Hippocampal formation (tissue), 2 donors: ENCODE data around the gene EIF3C.
"Not testable (repeated sequence)": the region's sequence is repeated elsewhere in the genome, so short reads cannot be mapped to it uniquely, and the experiment has no call there.

Source experiments
- DNase-seq, 2 donors: peaks; one replicate each; lab custom pipeline; 2025; lab: John Stamatoyannopoulos, UW

Gene EIF3C, protein sequence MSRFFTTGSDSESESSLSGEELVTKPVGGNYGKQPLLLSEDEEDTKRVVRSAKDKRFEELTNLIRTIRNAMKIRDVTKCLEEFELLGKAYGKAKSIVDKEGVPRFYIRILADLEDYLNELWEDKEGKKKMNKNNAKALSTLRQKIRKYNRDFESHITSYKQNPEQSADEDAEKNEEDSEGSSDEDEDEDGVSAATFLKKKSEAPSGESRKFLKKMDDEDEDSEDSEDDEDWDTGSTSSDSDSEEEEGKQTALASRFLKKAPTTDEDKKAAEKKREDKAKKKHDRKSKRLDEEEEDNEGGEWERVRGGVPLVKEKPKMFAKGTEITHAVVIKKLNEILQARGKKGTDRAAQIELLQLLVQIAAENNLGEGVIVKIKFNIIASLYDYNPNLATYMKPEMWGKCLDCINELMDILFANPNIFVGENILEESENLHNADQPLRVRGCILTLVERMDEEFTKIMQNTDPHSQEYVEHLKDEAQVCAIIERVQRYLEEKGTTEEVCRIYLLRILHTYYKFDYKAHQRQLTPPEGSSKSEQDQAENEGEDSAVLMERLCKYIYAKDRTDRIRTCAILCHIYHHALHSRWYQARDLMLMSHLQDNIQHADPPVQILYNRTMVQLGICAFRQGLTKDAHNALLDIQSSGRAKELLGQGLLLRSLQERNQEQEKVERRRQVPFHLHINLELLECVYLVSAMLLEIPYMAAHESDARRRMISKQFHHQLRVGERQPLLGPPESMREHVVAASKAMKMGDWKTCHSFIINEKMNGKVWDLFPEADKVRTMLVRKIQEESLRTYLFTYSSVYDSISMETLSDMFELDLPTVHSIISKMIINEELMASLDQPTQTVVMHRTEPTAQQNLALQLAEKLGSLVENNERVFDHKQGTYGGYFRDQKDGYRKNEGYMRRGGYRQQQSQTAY

DNA sequence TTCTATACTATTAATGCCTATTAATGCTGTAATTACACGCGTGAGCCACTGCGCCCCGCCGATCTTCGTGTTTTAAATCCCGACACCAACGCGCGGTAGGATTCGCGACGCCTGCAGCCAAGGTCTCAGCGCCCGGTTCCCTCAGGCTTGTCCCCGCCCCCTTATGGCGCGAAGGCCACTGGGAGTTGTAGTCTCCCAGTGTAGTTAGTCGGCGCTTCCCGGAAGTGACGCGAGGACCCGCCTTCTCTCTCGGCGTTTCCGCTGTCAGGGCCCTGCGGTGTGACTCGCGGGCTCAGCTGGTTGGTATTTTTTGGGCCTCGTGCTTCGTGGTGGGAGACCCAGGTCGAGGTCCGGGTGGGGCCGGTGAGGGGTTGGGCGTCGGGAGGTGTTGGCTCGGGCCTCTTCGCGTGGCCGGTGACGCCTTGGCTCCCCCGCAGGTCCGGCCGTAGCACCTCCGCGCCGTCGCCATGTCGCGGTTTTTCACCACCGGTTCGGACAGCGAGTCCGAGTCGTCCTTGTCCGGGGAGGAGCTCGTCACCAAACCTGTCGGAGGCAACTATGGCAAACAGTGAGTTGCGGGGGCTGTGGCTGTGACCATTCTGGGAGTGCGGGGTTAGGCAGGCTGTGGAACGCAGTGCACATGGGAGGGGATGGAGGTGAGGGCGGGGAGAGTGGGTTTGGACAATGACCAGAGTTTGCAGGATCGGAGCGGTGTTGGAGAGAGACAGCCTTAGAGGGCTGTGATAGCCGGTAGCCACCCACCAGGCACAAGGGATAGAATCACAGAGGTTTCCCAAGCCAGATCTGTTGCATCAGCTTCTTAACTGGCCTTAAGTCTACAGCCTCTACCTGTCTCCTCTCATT is at the start of gene EIF3C:
TSS of gene EIF3C (plus strand) at position 245 of the 864 bp plus-strand sequence. CDS start at position 468, 223 bp downstream.
- not testable (repeated sequence) for DNase-seq

DNA sequence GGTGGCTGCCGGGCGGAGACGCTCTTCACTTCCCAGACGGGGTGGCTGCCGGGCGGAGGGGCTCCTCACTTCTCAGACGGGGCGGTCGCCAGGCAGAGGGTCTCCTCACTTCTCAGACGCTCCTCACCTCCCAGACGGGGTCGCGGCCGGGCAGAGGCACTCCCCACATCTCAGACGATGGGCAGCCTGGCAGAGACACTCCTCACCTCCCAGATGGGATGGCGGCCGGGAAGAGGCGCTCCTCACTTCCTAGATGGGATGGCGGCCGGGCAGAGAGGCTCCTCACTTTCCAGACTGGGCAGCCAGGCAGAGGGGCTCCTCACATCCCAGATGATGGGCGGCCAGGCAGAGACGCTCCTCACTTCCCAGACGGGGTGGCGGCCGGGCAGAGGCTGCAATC is 45.0 kb upstream of the EIF3C start:
- not testable (repeated sequence) for DNase-seq

DNA sequence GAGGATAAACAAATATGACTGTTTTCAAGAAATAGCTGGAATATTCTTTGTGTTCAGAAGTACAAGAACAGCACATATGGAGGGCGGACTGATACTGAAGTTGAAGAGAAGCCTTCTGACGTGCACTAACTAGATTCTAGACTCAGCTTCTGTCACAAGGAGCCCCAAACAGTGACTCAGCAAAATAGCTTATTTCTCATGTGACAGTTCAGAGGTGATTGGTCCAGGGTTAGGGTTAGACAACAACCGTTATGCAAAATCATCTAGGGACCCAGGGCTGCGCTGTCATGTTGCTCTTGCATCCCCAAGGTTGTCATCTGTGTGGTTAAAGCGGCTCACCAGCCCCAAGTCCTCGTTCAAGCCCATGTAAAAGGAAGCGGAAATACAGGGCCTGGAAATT is 43.8 kb upstream of the EIF3C start:
- not testable (repeated sequence) for DNase-seq

DNA sequence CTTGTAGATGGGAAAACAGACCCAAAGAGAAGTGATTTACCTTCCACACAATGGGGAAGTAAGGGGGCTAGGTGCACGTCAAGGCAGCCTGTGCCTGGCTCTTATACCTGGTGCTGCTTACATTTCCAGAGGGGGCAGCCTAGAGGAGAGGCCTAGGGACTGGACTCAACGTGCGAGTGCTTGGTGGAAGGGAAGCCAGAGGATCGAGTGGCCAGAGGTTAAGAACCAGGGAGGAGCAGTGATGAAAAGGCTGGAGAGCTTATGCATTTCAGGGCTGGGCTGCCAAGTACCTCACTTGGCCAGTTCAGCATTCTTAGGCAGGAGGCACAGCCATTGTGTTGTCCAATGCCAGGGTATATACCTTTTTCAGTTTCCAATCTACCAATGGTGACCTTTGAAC is 43.1 kb upstream of the EIF3C start:
- DNase-seq: not testable (repeated sequence)

DNA sequence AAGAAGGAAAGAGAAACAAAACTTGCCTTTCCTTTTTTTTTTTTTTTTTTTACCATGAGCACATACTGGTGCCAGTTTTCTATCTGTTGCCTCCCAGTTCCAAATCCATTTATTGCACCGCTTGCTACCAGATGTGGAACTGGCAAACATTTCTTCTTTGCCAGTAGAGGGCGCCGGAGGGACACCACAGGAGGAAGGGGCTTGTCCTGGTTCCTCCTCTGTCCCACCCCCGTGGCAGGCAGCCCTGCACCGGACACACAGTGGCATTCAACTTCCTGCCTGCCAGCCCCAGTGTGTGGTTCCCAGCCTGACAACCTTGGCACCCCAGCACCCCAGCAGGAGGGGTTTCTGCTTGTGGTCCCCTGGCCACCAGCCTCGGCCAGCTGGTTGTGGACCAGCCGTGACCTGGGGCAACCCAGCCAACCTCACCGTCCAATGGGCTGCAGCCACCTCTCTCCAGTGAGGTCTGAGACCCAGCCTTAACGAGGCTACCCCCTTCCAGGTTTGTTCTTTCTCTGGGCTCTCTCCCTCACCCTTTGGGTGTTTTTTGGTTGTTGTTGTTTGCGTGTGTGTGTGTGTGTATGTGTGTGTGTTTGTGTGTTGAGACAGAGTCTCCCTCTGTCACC is 22.8 kb upstream of the EIF3C start:
- not testable (repeated sequence) for DNase-seq

DNA sequence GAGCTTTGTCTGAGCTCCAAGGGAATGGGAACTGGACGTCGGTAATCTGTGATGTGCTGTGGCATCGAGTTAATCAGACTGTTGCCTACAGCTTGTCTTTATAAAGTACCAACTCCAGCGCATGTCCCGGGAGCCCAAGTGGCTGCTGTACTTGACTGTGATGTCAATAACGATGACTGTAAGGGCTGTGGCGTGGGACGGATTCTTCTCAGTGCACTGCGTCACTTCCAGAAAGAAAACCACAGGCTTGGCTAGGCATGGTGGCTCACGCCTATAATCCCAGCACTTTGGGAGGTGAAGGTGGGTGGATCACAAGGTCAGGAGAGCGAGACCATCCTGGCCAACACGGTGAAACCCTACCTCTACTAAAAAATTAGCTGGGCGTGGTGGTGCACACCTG is 21.8 kb upstream of the EIF3C start:
- not testable (repeated sequence) for DNase-seq

DNA sequence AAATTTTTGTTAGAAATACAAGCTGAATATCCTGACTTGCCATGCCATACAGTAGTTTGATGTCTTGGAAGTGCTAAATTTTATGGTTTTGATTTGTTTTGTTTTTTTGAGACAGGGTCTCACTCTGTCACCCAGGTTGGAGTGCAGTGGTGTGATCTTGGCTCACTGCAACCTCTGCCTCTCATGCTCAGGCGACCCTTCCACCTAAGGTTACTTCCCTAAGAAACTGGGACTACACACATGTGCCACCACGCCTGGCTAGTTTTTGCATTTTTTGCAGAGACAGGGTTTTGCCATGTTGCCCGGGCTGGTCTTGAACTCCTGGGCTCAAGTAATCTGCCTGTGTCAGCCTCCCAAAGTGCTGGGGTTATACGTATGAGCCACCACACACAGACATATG is 19.5 kb upstream of the EIF3C start:
- not testable (repeated sequence) for DNase-seq

DNA sequence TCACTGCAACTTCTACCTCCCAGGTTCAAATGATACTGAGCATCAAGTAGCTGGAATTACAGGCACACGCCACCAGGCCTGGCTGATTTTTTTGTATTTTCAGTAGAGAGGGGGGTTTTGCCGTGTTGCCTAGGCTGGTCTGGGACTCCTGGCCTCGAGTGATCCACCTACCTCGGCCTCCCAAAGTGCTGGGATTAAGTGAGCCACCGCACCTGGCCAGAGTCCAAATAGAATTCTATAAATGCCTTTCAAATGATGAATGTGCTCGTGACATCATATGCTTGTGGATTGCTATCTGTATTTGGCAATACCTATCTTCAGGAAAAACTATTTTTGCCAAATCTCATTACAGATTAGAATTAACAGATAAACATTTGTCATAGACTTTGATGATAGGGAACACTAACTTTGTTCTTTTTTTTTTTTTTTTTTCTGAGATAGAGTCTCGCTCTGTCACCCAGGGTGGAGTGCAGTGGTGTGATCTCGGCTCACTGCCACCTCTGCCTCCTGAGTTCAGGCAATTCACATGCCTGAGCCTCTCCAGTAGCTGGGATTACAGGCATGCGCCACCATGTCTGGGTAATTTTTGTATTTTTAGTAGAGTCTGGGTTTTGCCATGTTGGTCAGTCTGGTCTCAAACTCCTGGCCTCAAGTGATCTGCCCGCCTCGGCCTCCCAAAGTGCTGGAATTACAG is 17.9 kb upstream of the EIF3C start:
- not testable (repeated sequence) for DNase-seq

DNA sequence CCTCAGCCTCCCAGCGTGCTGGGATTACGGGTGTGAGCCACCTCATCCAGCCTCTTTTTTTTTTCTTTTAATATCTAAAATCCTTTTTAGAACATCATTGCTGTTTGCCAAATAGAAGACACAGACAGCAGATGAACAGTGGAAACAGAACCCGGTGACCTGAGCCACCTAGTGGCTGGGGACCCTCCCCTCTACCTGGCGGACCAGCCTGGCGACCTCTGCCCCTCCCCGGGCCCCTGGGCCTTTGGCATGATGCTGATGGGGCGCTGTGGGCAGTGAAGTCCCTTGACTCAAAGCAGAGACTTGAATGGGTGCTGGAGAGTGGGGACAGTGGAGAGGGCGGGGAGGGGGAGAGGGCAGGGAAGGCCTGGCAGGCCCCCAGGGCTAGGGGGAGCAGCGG is 11.5 kb upstream of the EIF3C start:
- DNase-seq: not testable (repeated sequence)

DNA sequence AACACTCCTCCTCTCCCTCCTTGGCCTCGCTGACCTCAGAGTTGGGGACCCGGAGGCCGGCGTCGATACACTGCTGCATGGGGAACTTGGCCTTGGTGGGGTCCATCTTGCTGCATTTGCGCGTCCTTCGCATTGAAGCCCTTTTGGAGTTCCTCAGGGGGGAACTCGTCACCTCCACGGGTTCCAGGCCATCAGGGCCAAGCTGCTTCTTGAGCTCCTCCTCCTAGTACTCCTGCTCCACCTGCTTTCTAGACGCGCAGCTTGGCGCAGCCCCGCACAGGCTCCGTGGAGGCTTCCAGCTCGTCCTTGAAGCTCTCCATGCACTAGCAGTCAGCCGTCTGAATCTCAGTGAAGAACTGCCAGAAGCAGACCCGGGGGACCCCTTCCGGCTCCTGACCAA is 10.9 kb upstream of the EIF3C start:
- DNase-seq: not testable (repeated sequence)

DNA sequence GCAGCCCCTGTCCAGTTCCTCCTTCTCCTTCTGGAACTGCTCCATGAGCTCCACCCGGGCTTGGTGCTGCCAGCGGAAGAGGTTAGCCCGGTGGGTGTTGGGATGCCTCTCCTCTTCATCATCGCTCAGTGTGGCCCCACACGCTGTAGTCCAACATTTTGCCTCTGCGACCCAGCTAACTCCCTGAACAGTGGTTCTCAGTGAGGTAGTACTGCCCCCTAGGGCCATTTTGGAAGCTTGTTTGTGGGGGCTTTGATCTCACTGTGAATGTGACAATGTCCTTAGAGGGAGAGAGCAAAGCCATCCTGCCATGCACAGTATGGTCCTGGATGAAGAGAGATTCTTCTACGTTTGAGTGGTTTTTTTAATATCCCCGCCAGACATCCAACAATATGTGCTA is 9.9 kb upstream of the EIF3C start:
- not testable (repeated sequence) for DNase-seq

DNA sequence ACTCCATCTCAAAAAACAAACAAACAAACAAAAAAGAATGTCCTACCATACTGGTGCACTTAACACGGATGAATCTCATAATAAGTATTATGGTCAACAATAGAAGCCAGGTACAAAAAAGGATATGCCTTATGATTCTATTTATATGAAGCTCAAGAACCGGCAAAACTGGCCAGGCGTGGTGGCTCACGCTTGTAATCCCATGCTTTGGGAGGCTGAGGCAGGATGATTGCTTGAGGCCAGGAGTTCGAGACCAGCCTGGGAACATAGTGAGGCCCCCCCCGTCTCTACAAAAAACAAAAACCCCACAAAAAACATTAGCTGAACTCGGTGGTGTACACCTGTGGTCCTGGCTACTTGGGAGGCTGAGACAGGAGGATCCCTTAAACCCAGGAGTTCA is 7.0 kb upstream of the EIF3C start:
- not testable (repeated sequence) for DNase-seq

DNA sequence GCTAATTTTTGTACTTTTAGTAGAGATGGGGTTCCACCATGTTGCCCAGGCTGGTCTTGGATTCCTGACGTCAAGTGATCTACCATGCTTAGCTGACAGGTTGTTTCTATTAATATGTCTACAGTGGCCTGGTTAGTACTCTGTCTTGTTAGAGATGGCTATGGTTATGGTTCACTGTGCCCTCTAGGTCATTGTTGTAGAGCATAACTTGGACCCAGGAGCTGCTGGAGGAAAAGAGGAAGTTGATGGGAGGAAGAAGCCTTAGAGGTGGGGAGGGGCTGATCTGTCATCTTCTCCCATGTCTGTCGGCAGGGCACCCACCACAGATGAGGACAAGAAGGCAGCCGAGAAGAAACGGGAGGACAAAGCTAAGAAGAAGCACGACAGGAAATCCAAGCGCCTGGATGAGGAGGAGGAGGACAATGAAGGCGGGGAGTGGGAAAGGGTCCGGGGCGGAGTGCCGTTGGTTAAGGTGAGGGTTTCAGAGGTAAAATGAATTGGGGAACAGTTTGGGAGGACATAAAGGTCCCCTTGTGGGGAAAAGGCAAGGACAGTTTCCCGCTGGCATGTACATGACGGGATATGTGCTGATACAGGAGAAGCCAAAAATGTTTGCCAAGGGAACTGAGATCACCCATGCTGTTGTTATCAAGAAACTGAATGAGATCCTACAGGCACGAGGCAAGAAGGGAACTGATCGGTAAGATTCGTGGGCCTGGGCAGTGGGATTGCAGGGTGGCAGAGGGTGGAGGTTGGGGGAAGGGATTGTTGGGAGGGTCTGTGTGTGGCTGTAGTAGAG is 11.8 kb downstream of the EIF3C start:
- not testable (repeated sequence) for DNase-seq

DNA sequence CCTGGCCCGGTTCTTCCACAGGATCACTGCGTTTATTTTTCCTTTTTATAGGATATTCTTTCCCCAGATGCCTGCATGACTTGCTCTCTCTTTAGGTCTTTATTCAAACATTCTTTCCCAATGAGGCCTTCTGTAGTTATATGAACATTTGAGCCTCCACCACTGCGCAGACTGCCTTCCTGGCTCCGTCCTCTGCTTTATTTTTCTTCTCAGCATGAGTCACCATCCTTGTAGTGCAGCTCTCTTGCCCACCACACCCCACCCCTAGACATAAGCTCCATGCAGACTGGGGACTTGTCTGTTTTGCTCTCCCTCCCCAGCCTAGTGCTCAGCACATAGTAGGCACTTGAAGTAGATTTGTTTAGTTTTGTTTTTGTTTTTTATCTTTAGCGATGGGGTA is 20.0 kb downstream of the EIF3C start:
- not testable (repeated sequence) for DNase-seq

DNA sequence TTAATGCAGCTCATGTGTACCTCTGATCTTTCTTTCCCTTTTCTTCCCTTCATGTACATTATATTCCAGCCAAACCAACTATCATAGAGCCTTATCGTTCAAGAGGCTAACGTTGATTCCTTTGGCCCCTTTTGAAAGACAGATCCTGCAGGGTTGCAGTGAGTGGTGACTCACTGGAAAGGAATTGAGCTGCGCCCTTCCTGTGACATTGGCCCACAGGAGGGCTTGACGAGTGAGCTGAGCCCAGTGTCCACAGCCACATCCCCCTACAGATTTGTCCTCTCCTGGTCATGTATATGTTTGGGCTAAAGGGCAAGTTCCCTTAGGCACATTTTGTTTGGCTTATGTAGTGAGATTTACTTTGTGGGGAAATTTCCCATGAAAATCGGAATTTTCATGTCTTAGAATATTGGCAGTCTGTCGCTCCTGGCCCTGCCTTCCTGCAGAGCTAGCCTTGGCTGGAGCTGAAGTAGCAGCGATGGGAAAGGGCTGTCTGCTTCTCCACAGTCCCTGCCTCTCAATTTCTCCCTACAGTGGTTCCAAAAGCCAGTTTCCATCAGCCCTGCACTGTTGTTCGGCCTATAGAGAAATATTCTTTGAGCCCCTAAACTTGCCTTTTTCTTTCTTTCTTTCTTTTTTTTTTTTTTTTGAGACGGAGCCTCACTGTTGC is 21.3 kb downstream of the EIF3C start:
- DNase-seq: not testable (repeated sequence)

DNA sequence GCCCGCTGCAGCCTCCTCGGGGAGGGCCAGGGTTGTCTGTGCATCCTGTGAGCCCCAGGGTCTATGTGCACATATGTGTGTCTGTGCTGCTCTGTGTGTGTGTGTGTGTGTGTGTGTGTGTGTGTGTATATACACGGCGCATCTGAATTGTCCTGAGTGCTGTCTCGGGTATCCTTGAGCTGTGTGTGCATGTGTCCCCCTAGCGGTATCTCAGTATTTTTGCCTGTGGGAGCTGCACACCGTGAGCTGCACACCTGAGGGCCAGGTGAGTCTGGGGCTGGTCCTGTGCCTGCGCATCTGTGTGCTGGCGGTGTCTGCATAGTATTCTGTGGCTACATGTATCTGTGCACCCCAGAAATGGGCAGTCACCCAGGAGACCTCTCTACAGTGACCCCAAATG is 28.5 kb downstream of the EIF3C start:
- not testable (repeated sequence) for DNase-seq

DNA sequence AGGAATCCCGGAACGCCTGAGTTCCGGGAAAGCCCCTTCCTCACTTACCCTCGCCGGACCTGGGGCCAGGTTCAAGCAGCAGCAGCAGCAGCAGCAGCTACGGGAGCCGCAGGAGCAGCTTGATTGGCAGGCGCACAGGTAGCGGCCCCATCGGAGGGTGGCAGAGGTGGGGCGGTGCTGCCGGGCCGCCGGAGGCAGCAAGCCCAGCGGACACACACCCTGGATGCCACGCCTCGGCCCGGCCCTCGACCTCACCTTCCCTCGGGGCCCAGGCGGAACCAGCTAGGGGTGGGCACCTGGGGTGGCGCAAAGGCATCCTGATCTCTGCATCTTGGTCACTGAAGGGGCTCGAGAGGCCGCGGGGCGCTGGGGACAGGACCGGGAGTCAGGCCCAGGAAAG is 29.4 kb downstream of the EIF3C start:
- not testable (repeated sequence) for DNase-seq

DNA sequence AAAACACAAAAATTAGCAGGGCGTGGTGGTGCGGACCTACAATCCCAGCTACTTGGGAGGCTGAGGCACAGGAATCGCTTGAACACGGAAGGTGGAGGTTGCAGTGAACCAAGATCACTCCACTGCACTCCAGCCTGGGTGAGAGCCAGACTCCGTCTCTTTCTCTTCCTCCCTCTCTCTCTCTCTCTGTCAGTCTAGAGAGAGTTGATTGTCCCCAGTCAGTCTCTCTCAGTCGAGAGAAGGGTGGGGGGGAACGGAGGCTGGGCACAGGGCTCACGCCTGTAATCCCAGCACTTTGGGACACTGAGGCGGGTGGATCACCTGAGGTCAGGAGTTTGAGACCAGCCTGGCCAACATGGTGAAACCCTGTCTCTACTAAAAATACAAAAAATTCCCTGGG is 30.0 kb downstream of the EIF3C start:
- not testable (repeated sequence) for DNase-seq
